Measurements from ENCODE around the gene EFHB. TPM values are rescaled to one million over a fixed set of nuclear protein-coding genes. Genes with fewer than 3 reads are reported as not detected.

The EFHB gene
- total RNA-seq, 1 experiment from 2014 or later = 0.30 TPM

- no peak for TF ChIP-seq POLR2A (IDR thresholded peaks at IDR 0.05; ENCODE audit: borderline replicate concordance, extremely low read depth, insufficient read depth, insufficient read length)
- TF ChIP-seq SIN3A (IDR thresholded peaks at IDR 0.05; ENCODE audit: low read depth) = no peak
- TF ChIP-seq CTCF (IDR thresholded peaks at IDR 0.05 in 2 of 3, conservative IDR thresholded peaks at IDR 0.05 in 1 of 3; ENCODE audit: borderline replicate concordance in 1 of 3, insufficient read depth in 1 of 3, low read depth in 2 of 3, low read length in 2 of 3) = no peak
- no peak for TF ChIP-seq FOSL1 (IDR thresholded peaks at IDR 0.05; ENCODE audit: low read depth)
- TF ChIP-seq CEBPB (IDR thresholded peaks at IDR 0.05; ENCODE audit: low read depth) = no peak
Measured at GRCh38 chr3:19972054-19972453, 38.0 kb upstream of the EFHB start (continued).

- H3K9ac ChIP-seq (ENCODE audit: low read length) = no peak overlapping the region
- H3K9me2 ChIP-seq (ENCODE audit: insufficient read depth) = no peaks in the 10 kb centered on the region
- H3K4me3 ChIP-seq (replicated peaks in 1 of 2; ENCODE audit: low read depth in 1 of 2, low read length in 2 of 2) = no peak overlapping the region
- H4K20me1 ChIP-seq (ENCODE audit: insufficient read depth) = 0 out of 2 replicates have a peak, but pooled peaks cover 4% of the 10 kb centered on the region
- no peaks in the 10 kb centered on the region for H3K4me1 ChIP-seq (ENCODE audit: control insufficient read depth in 1 of 2, insufficient read depth in 2 of 2, low read length in 2 of 2)
- no peaks in the 10 kb centered on the region for H3K27me3 ChIP-seq (ENCODE audit: insufficient read depth, low read length)
- no peak overlapping the region for H2AFZ ChIP-seq (ENCODE audit: low read depth, low read length, poor library complexity, severe bottlenecking)
- no peak for DNase-seq (ENCODE audit: low read depth, low spot score)
- ChIA-PET CTCF (no interaction called here), POLR2A (no interaction called here), RAD21 (ENCODE audit: low non-redundant PET in 1 of 2, low total read pairs in 2 of 2, uncharacterized antibody in 2 of 2, unreplicated experiment in 2 of 2) (no interaction called here)
- no peaks in the 10 kb centered on the region for H3K9me3 ChIP-seq (ENCODE audit: control insufficient read depth in 1 of 2, insufficient read depth in 1 of 2, low read depth in 1 of 2, low read length in 2 of 2)
- H3K36me3 ChIP-seq (ENCODE audit: control insufficient read depth in 1 of 2, insufficient read depth in 2 of 2, low read length in 2 of 2) = peaks cover 0 to 5% of the 10 kb centered on the region in 2 experiments; a peak in 2 of 4 replicates
- intact Hi-C loops (cut with micrococcal nuclease) = no loop called here
- no peak for ATAC-seq
- no peak overlapping the region for H3K27ac ChIP-seq (ENCODE audit: low read depth, low read length)
- H3K79me2 ChIP-seq (ENCODE audit: insufficient read depth, low read length) = peaks cover 94% of the 10 kb centered on the region
- TF ChIP-seq TCF7L2 (IDR thresholded peaks at IDR 0.05; ENCODE audit: borderline replicate concordance, extremely low read depth, insufficient read depth, insufficient read length) = no peak
- no peak for TF ChIP-seq EZH2 (IDR thresholded peaks at IDR 0.05)
- no peak for TF ChIP-seq SRF (IDR thresholded peaks at IDR 0.05; ENCODE audit: low read depth)
- TF ChIP-seq EZH2phosphoT487 (IDR thresholded peaks at IDR 0.05; ENCODE audit: borderline replicate concordance) = no peak
- TF ChIP-seq ATF3 (IDR thresholded peaks at IDR 0.05) = no peak
- no peak for TF ChIP-seq EGR1 (IDR thresholded peaks at IDR 0.05; ENCODE audit: low read depth)
- no peak for TF ChIP-seq ZNF274 (IDR thresholded peaks at IDR 0.05; ENCODE audit: low read depth, low read length)
- TF ChIP-seq FOSL1 (IDR thresholded peaks at IDR 0.05; ENCODE audit: low read depth) = no peak
- TF ChIP-seq MAX (IDR thresholded peaks at IDR 0.05) = no peak
- no TSS peak for BruUV-seq (replicated peaks)
- no peak overlapping the region for H3K4me2 ChIP-seq (ENCODE audit: low read length)
Measured at GRCh38 chr3:19970327-19970726, 36.3 kb upstream of the EFHB start.
